Spleen (tissue), 11 donors: ENCODE data around the gene PLCB1. TPM values are rescaled to one million over a fixed set of nuclear protein-coding genes. Genes with fewer than 3 reads are reported as not detected.

Experiments
- DNase-seq: peaks from one replicate; pipeline ENCODE4 v3.0.0-alpha.2; 2020
- H3K27ac ChIP-seq, 8 donors: fragments of 200-600 bp; sonication (generic) in 7 of 8; 1 replicate in 4 of 8; 2 replicates in 4 of 8; pipeline versions ENCODE4 v1.5.0 to v1.8.0; 2016 to 2021; ENCODE audit warnings: inconsistent platforms in 4 of 8, mild to moderate bottlenecking in 4 of 8, moderate library complexity in 1 of 8
- H3K27me3 ChIP-seq, 7 donors: fragments of 200-600 bp; sonication (generic) in 6 of 7; replicated peaks in 1 of 7; 1 replicate in 4 of 7; 2 replicates in 3 of 7; pipeline versions ENCODE4 v1.5.0 to v1.8.0; 2016 to 2021; ENCODE audit warnings: inconsistent platforms in 3 of 7, mild to moderate bottlenecking in 1 of 7
- H3K36me3 ChIP-seq, 6 donors: fragments of 200-600 bp; sonication (generic) in 5 of 6; 1 replicate in 4 of 6; 2 replicates in 2 of 6; pipeline versions ENCODE4 v1.5.0 to v1.8.0; 2016 to 2021; ENCODE audit warnings: inconsistent platforms in 2 of 6
- H3K4me1 ChIP-seq, 6 donors: fragments of 200-600 bp; sonication (generic) in 5 of 6; 1 replicate in 3 of 6; 2 replicates in 3 of 6; pipeline versions ENCODE4 v1.5.0 to v1.8.0; 2016 to 2021; ENCODE audit warnings: inconsistent platforms in 3 of 6
- H3K4me3 ChIP-seq, 8 donors: fragments of 200-600 bp; sonication (generic) in 7 of 8; 1 replicate in 4 of 8; 2 replicates in 4 of 8; pipeline versions ENCODE4 v1.5.0 to v1.8.0; 2016 to 2021; ENCODE audit warnings: inconsistent platforms in 4 of 8, mild to moderate bottlenecking in 4 of 8, moderate library complexity in 2 of 8
- H3K9me3 ChIP-seq, 8 donors: fragments of 200-600 bp; sonication (generic) in 7 of 8; 1 replicate in 4 of 8; 2 replicates in 4 of 8; pipeline versions ENCODE4 v1.5.0 to v1.8.0; 2016 to 2021; ENCODE audit warnings: inconsistent platforms in 4 of 8
- POLR2A ChIP-seq, 3 donors: fragments of 450-650 bp; IDR thresholded peaks; one replicate each; pipeline ENCODE4 v1.5.1; 2017; ENCODE audit warnings: antibody characterized with exemption in 3 of 3, mild to moderate bottlenecking in 1 of 3
- POLR2AphosphoS5 ChIP-seq, 3 donors: sonication (generic); formaldehyde crosslinking; IDR thresholded peaks; one replicate each; pipeline ENCODE4 v1.5.1; 2017; ENCODE audit warnings: antibody characterized with exemption in 3 of 3
- WGBS, 5 donors: extraction: QIAGEN DNeasy Blood & Tissue Kit in 3 of 5; methylation state at CpG; one replicate each; pipeline versions ENCODE4 v1.1.5 to v1.1.7; 2013 to 2018; 5-methylcytosine and 5-hydroxymethylcytosine counted together
- intact Hi-C: fragments of 100-400 bp; cut with DNase I; formaldehyde crosslinking; loops from one replicate; pipeline ENCODE4 v1.15.0; 2023; ENCODE audit warnings: low total_unique reads
- polyA plus RNA-seq, 3 donors: library from polyadenylated mRNA; stranded (reverse); fragments of 200-250 nt; gene quantifications; one replicate each; pipeline ENCODE4 v1.2.1, GENCODE V29; 2013
- total RNA-seq, 7 donors: library from RNA; depleted of rRNA in 3 of 7; stranded (reverse); fragments of >200 nt in 3 of 7; fragmentation: NEBNext Ultra II Directional in 4 of 7; extraction: Animal tissue kit (Norgen Biotek cat#: 25700) in 4 of 7; gene quantifications; one replicate each; pipeline versions ENCODE4 v1.1.0 to v1.2.1, GENCODE V29; 2016 to 2021
- TF ChIP-seq, protein P1 (sequence below), 11 experiments: fragments of 200-600 bp in 7 of 11; fragments of 450-650 bp in 4 of 11; sonication (generic) in 4 of 11; IDR thresholded peaks in 8 of 11; conservative IDR thresholded peaks in 3 of 11; 1 replicate in 7 of 11; 2 replicates in 4 of 11; pipeline versions ENCODE4 v1.4.0 to v1.8.0; 2016 to 2021; ENCODE audit warnings: antibody characterized with exemption in 11 of 11, inconsistent platforms in 4 of 11, mild to moderate bottlenecking in 1 of 11
- donor health status: healthy with polysubstance abuse.
- donor health status: DM: no; HTN: no; CAD: no; lungs with moderate emphysema.
- donor health status: DM: no; HTN: no; CAD: no.
- donor health status: Bipolar disorder and iron deficiency.
- donor health status: healthy.
- donor health status: DM: no; HTN: no; CAD: no.
- donor health status: DM: yes; HTN: yes; CAD: no.

PLCB1 gene
- total and polyA plus RNA-seq, 10 donors: 1.0 to 33.7 (median 16.2) TPM

DNA sequence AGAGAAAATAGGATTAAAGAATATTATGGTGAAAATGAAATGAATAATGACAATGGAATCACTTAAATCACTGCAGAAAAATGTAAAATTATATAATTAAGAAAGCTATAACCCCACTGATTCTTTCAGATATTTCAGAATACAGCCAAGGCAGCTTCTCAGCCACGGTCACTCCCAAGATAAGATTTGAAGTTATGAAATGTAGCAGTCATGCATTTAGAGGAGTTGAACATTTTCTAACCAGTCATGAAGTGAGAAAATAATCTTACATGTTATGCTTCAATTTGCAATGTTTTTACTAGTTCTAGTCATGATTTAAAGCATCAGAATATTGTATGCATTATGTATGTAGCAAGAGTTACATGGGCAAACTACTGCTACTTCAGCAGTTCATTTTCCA lies 13.3 kb upstream of the PLCB1 start:
- Histone ChIP-seq H3K27me3 (peaks cover 0 to 5% (median 0%) of the 10 kb centered on the region in 7 donors), H3K4me1 (no peaks in the 10 kb centered on the region), H3K27ac (no peak overlapping the region), H3K36me3 (no peaks in the 10 kb centered on the region), H3K4me3 (no peak overlapping the region), H3K9me3 (no peaks in the 10 kb centered on the region)
- TF ChIP-seq, protein P1, sequence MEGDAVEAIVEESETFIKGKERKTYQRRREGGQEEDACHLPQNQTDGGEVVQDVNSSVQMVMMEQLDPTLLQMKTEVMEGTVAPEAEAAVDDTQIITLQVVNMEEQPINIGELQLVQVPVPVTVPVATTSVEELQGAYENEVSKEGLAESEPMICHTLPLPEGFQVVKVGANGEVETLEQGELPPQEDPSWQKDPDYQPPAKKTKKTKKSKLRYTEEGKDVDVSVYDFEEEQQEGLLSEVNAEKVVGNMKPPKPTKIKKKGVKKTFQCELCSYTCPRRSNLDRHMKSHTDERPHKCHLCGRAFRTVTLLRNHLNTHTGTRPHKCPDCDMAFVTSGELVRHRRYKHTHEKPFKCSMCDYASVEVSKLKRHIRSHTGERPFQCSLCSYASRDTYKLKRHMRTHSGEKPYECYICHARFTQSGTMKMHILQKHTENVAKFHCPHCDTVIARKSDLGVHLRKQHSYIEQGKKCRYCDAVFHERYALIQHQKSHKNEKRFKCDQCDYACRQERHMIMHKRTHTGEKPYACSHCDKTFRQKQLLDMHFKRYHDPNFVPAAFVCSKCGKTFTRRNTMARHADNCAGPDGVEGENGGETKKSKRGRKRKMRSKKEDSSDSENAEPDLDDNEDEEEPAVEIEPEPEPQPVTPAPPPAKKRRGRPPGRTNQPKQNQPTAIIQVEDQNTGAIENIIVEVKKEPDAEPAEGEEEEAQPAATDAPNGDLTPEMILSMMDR (IDR thresholded peaks at IDR 0.05 in 8 of 11, conservative IDR thresholded peaks at IDR 0.05 in 3 of 11): no peak
- TF ChIP-seq POLR2AphosphoS5 (IDR thresholded peaks at IDR 0.05) (no peak), POLR2A (IDR thresholded peaks at IDR 0.05) (no peak)
- DNase-seq: no peak
- WGBS, 5 donors: 77 to 98% (median 91%) methylated on average over 1 of the region's 1 CpG
- intact Hi-C loops: no loop called here

DNA sequence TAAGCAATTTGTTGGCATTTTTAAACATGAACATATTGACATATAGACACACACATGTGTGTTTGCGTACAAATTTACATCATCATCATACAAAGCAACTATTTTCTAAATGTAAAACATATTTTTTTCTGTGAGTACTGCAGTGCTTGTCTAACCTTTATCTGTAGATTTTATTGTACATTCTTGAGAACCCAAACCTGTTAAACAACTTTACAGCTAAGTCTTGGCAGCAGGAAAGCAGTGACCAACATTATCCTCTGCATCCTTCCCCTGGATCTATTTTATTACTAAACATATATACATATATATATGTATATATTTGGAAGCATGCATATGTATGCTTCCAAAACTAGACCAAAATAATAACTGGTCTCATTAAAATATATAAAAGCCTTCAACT lies 10.4 kb upstream of the PLCB1 start:
- H3K36me3 ChIP-seq: no peaks in the 10 kb centered on the region
- H3K9me3 ChIP-seq: no peaks in the 10 kb centered on the region
- H3K4me1 ChIP-seq: no peaks in the 10 kb centered on the region
- intact Hi-C loops: no loop called here
- 88 to 98% (median 96%) methylated on average over 1 of the region's 1 CpG for WGBS, 5 donors
- no peak for DNase-seq
- no peak overlapping the region for H3K4me3 ChIP-seq
- TF ChIP-seq POLR2AphosphoS5 (IDR thresholded peaks at IDR 0.05) (no peak), POLR2A (IDR thresholded peaks at IDR 0.05) (no peak)
- TF ChIP-seq, protein P1 (IDR thresholded peaks at IDR 0.05 in 8 of 11, conservative IDR thresholded peaks at IDR 0.05 in 3 of 11): no peak
- peaks cover 0 to 4% (median 0%) of the 10 kb centered on the region in 7 donors for H3K27me3 ChIP-seq
- no peak overlapping the region for H3K27ac ChIP-seq

DNA sequence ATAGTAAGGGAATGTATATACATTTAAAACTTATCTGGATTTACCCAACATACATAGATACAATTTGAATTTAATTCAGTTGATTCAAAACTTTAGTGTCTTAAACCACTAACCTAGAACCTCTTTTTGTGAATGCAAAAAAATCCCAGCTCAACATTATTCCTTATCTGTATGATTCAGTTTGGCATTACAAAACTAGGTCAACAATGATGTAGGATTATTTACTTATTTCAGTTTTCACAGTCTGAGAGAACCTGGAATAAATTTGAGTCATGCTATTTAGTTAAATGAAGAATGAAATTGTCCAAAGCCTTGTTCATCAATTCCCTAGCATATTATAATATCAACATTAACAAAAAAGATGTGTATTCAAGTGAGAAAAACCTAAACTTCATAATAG lies 7.4 kb upstream of the PLCB1 start:
- intact Hi-C loops: no loop called here
- TF ChIP-seq, protein P1 (IDR thresholded peaks at IDR 0.05 in 8 of 11, conservative IDR thresholded peaks at IDR 0.05 in 3 of 11): no peak
- TF ChIP-seq POLR2AphosphoS5 (IDR thresholded peaks at IDR 0.05): no peak
- no peak for TF ChIP-seq POLR2A (IDR thresholded peaks at IDR 0.05)
- no peak overlapping the region for H3K27ac ChIP-seq
- H3K4me3 ChIP-seq: no peak overlapping the region
- H3K9me3 ChIP-seq: no peaks in the 10 kb centered on the region
- no peaks in the 10 kb centered on the region for H3K4me1 ChIP-seq
- H3K27me3 ChIP-seq: no peaks in the 10 kb centered on the region
- no peak for DNase-seq
- no peaks in the 10 kb centered on the region for H3K36me3 ChIP-seq

DNA sequence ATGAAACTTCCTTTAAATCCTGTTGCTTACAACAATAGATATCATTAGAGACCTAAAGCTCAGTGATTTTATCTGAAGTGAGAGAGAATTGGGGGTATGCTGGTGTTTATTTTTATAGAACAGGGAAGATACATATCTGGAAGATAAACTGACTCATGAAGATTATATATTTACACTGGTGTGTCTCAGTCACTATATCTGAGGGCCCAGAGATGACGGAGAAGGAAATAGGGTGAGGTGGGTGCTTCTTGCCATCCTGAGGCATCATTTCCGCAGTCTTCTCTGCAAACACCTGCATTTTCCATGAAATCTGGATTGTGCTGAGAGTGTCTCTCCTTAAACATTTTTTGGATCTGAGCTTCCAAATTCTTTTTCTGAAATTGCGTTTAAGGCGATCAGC lies 5.9 kb upstream of the PLCB1 start:
- Histone ChIP-seq H3K36me3 (no peaks in the 10 kb centered on the region), H3K27me3 (peaks cover 0 to 7% (median 0%) of the 10 kb centered on the region in 7 donors), H3K27ac (no peak overlapping the region), H3K4me3 (no peak overlapping the region), H3K9me3 (no peaks in the 10 kb centered on the region), H3K4me1 (peaks cover 0 to 1% (median 0%) of the 10 kb centered on the region in 6 donors)
- 94 to 98% (median 95%) methylated on average over 4 of the region's 4 CpGs for WGBS, 5 donors
- TF ChIP-seq, protein P1 (IDR thresholded peaks at IDR 0.05 in 8 of 11, conservative IDR thresholded peaks at IDR 0.05 in 3 of 11): no peak
- TF ChIP-seq POLR2A (IDR thresholded peaks at IDR 0.05) (no peak), POLR2AphosphoS5 (IDR thresholded peaks at IDR 0.05) (no peak)
- no peak for DNase-seq
- intact Hi-C loops: no loop called here
